Liver (tissue), 9 donors: ENCODE results near the gene MPC1. TPM values are rescaled to one million over a fixed set of nuclear protein-coding genes. Genes with fewer than 3 reads are reported as not detected.

Experiments
- DNase-seq: peaks from one replicate; pipeline ENCODE4 v3.0.0-alpha.2; 2017; ENCODE audit warnings: low spot score
- H3K27ac ChIP-seq, 2 donors: one replicate each; pipeline ENCODE4 v1.7.0; 2013; ENCODE audit warnings: inconsistent platforms in 2 of 2, low read length in 2 of 2, control low read depth in 1 of 2, low read depth in 1 of 2, mild to moderate bottlenecking in 1 of 2
- H3K27me3 ChIP-seq, 4 donors: one replicate each; pipeline versions ENCODE4 v1.6.1 to v1.7.0; 2013; ENCODE audit warnings: low read length in 3 of 4, inconsistent platforms in 1 of 4, mild to moderate bottlenecking in 1 of 4, moderate library complexity in 1 of 4; ENCODE audit not compliant: control insufficient read depth in 4 of 4, insufficient read depth in 4 of 4
- H3K36me3 ChIP-seq, 4 donors: one replicate each; pipeline versions ENCODE4 v1.6.1 to v1.7.0; 2013; ENCODE audit warnings: low read length in 3 of 4, mild to moderate bottlenecking in 3 of 4, low read depth in 1 of 4, moderate library complexity in 1 of 4; ENCODE audit not compliant: control insufficient read depth in 4 of 4, insufficient read depth in 3 of 4
- H3K4me1 ChIP-seq, 4 donors: one replicate each; pipeline versions ENCODE4 v1.6.1 to v1.7.0; 2013; ENCODE audit warnings: low read length in 3 of 4, mild to moderate bottlenecking in 3 of 4, moderate library complexity in 1 of 4; ENCODE audit not compliant: control insufficient read depth in 4 of 4, insufficient read depth in 4 of 4
- H3K4me3 ChIP-seq, 3 donors: one replicate each; pipeline versions ENCODE4 v1.6.1 to v1.7.0; 2013; ENCODE audit warnings: low read length in 3 of 3, control low read depth in 1 of 3, low read depth in 1 of 3, mild to moderate bottlenecking in 1 of 3
- H3K9ac ChIP-seq, 2 donors: one replicate each; pipeline ENCODE4 v1.7.0; 2013; ENCODE audit warnings: low read length in 2 of 2, mild to moderate bottlenecking in 2 of 2, moderate library complexity in 2 of 2, control low read depth in 1 of 2, low read depth in 1 of 2
- H3K9me3 ChIP-seq, 4 donors: one replicate each; pipeline versions ENCODE4 v1.6.1 to v1.7.0; 2013; ENCODE audit warnings: low read length in 3 of 4; ENCODE audit not compliant: control insufficient read depth in 4 of 4
- ATF3 ChIP-seq: IDR thresholded peaks from 2 replicates; pipeline ENCODE4 v1.6.1; 2016; ENCODE audit warnings: antibody characterized with exemption
- EGR1 ChIP-seq, 2 donors: IDR thresholded peaks; 2 replicates each; pipeline ENCODE4 v1.6.1; 2016 to 2018; ENCODE audit warnings: antibody characterized with exemption in 2 of 2, low read depth in 2 of 2
- FOXA1 ChIP-seq: IDR thresholded peaks from 2 replicates; pipeline ENCODE4 v1.6.1; 2016; ENCODE audit warnings: antibody characterized with exemption
- FOXA2 ChIP-seq: IDR thresholded peaks from 2 replicates; pipeline ENCODE4 v1.6.1; 2016; ENCODE audit warnings: antibody characterized with exemption
- GABPA ChIP-seq, 2 donors: IDR thresholded peaks in 1 of 2; conservative IDR thresholded peaks in 1 of 2; 2 replicates each; pipeline ENCODE4 v1.6.1; 2016; ENCODE audit warnings: antibody characterized with exemption in 2 of 2, mild to moderate bottlenecking in 1 of 2, moderate library complexity in 1 of 2
- HNF4A ChIP-seq, 2 donors: conservative IDR thresholded peaks; 2 replicates each; pipeline ENCODE4 v1.6.1; 2016; ENCODE audit warnings: antibody characterized with exemption in 2 of 2, mild to moderate bottlenecking in 2 of 2
- HNF4G ChIP-seq: IDR thresholded peaks from 2 replicates; pipeline ENCODE4 v1.6.1; 2016; ENCODE audit warnings: antibody characterized with exemption
- JUND ChIP-seq, 2 donors: IDR thresholded peaks; 2 replicates each; pipeline ENCODE4 v1.6.1; 2016; ENCODE audit warnings: antibody characterized with exemption in 2 of 2
- MAX ChIP-seq: IDR thresholded peaks from 2 replicates; pipeline ENCODE4 v1.6.1; 2016; ENCODE audit warnings: antibody characterized with exemption
- NR2F2 ChIP-seq: IDR thresholded peaks from 2 replicates; pipeline ENCODE4 v1.6.1; 2016; ENCODE audit warnings: antibody characterized with exemption
- RAD21 ChIP-seq, 2 donors: IDR thresholded peaks; 2 replicates each; pipeline ENCODE4 v1.6.1; 2016; ENCODE audit warnings: antibody characterized with exemption in 2 of 2, mild to moderate bottlenecking in 2 of 2
- RXRA ChIP-seq, 2 donors: IDR thresholded peaks; 2 replicates each; pipeline ENCODE4 v1.6.1; 2017 to 2018; ENCODE audit warnings: antibody characterized with exemption in 2 of 2, mild to moderate bottlenecking in 1 of 2
- TAF1 ChIP-seq: conservative IDR thresholded peaks from 2 replicates; pipeline ENCODE4 v1.6.1; 2016; ENCODE audit warnings: antibody characterized with exemption, mild to moderate bottlenecking
- YY1 ChIP-seq: IDR thresholded peaks from 2 replicates; pipeline ENCODE4 v1.6.1; 2016; ENCODE audit warnings: antibody characterized with exemption, mild to moderate bottlenecking
- ZBTB33 ChIP-seq: IDR thresholded peaks from 2 replicates; pipeline ENCODE4 v1.6.1; 2016; ENCODE audit warnings: antibody characterized with exemption
- WGBS: extraction: QIAGEN DNeasy Blood & Tissue Kit; methylation state at CpG from one replicate; pipeline ENCODE4 v1.1.7; 2013; 5-methylcytosine and 5-hydroxymethylcytosine counted together
- polyA plus RNA-seq, 2 donors: library from polyadenylated mRNA; stranded (reverse) in 1 of 2; unstranded in 1 of 2; fragments of 200-250 nt in 1 of 2; fragments of >200 nt in 1 of 2; fragmentation: Nextera tagmentation in 1 of 2; extraction: Ambion mirVana in 1 of 2; gene quantifications; one replicate each; pipeline versions ENCODE4 v1.2.1 to v1.2.3, GENCODE V29; 2013 to 2015
- total RNA-seq, 2 donors: library from RNA; depleted of rRNA; stranded (reverse); fragments of >200 nt; gene quantifications; one replicate each; pipeline ENCODE4 v1.2.3, GENCODE V29; 2014
- TF ChIP-seq, protein P1 (sequence below): IDR thresholded peaks from 2 replicates; pipeline ENCODE4 v1.6.1; 2016; ENCODE audit warnings: antibody characterized with exemption, mild to moderate bottlenecking
- donor health status: healthy.
- donor health status: healthy.
- donor health status: healthy.
- donor health status: healthy.
- donor health status: healthy.

Gene MPC1
- total and polyA plus RNA-seq, 4 donors = 79.7 to 478 (median 237) TPM

DNA sequence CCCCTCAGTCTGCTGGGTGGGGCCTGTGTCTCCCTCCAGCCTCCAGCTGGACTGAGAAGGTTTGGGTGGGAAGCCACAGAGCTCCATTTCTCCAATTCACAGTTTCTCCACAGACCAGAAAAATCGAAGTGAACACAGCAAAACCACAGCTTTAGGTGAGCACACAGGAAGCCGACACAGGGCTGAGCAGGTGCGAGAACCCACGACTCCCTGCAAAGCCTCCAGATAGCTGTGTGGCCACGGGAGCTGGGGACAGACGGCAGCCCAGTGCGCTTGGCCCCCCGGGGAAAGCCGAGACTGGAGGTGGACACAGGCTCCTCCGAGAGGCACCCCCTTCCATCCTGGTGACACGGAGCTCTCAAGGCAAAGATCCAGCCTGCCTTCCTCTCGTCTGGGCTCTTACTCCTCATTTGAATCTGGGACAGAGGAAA, 29.0 kb upstream of the MPC1 start:
- TF ChIP-seq ZBTB33 (no peak), HNF4G (no peak), RXRA (IDR thresholded peaks at IDR 0.05) (no peak), EGR1 (IDR thresholded peaks at IDR 0.05; ENCODE audit: low read depth in 2 of 2) (no peak), JUND (IDR thresholded peaks at IDR 0.05) (no peak), HNF4A (conservative IDR thresholded peaks at IDR 0.05) (no peak), MAX (no peak), ATF3 (no peak), NR2F2 (no peak), YY1 (no peak), RAD21 (IDR thresholded peaks at IDR 0.05) (no peak), TAF1 (no peak), FOXA2 (no peak), GABPA (IDR thresholded peaks at IDR 0.05 in 1 of 2, conservative IDR thresholded peaks at IDR 0.05 in 1 of 2) (no peak), FOXA1 (no peak)
- TF ChIP-seq, protein P1, sequence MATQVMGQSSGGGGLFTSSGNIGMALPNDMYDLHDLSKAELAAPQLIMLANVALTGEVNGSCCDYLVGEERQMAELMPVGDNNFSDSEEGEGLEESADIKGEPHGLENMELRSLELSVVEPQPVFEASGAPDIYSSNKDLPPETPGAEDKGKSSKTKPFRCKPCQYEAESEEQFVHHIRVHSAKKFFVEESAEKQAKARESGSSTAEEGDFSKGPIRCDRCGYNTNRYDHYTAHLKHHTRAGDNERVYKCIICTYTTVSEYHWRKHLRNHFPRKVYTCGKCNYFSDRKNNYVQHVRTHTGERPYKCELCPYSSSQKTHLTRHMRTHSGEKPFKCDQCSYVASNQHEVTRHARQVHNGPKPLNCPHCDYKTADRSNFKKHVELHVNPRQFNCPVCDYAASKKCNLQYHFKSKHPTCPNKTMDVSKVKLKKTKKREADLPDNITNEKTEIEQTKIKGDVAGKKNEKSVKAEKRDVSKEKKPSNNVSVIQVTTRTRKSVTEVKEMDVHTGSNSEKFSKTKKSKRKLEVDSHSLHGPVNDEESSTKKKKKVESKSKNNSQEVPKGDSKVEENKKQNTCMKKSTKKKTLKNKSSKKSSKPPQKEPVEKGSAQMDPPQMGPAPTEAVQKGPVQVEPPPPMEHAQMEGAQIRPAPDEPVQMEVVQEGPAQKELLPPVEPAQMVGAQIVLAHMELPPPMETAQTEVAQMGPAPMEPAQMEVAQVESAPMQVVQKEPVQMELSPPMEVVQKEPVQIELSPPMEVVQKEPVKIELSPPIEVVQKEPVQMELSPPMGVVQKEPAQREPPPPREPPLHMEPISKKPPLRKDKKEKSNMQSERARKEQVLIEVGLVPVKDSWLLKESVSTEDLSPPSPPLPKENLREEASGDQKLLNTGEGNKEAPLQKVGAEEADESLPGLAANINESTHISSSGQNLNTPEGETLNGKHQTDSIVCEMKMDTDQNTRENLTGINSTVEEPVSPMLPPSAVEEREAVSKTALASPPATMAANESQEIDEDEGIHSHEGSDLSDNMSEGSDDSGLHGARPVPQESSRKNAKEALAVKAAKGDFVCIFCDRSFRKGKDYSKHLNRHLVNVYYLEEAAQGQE = no peak
- Histone ChIP-seq H3K36me3 (peaks cover 0 to 2% (median 0%) of the 10 kb centered on the region in 4 donors), H3K27me3 (no peaks in the 10 kb centered on the region), H3K27ac (no peak overlapping the region), H3K9ac (no peak overlapping the region), H3K4me1 (peaks cover 0 to 12% (median 6%) of the 10 kb centered on the region in 4 donors), H3K9me3 (no peaks in the 10 kb centered on the region), H3K4me3 (no peak overlapping the region)
- 84% methylated on average over 12 of the region's 12 CpGs for WGBS
- DNase-seq = no peak

- WGBS = 93% methylated on average over 15 of the region's 15 CpGs
- Histone ChIP-seq H3K27me3 (no peaks in the 10 kb centered on the region), H3K4me3 (no peak overlapping the region), H3K36me3 (peaks cover 0 to 2% (median 0%) of the 10 kb centered on the region in 4 donors), H3K9ac (no peak overlapping the region), H3K9me3 (no peaks in the 10 kb centered on the region), H3K27ac (no peak overlapping the region), H3K4me1 (peaks cover 0 to 12% (median 6%) of the 10 kb centered on the region in 4 donors)
- DNase-seq = no peak
- TF ChIP-seq EGR1 (IDR thresholded peaks at IDR 0.05; ENCODE audit: low read depth in 2 of 2) (no peak), JUND (IDR thresholded peaks at IDR 0.05) (no peak)
Observed at GRCh38 chr6:166411271-166411670, 28.5 kb upstream of the MPC1 start.
